Measurements from ENCODE around the gene NAT16. TPM values are rescaled to one million over a fixed set of nuclear protein-coding genes. Genes with fewer than 3 reads are reported as not detected.

NAT16 gene
- total RNA-seq, 4 donors from 2014 or later: not detected

DNA sequence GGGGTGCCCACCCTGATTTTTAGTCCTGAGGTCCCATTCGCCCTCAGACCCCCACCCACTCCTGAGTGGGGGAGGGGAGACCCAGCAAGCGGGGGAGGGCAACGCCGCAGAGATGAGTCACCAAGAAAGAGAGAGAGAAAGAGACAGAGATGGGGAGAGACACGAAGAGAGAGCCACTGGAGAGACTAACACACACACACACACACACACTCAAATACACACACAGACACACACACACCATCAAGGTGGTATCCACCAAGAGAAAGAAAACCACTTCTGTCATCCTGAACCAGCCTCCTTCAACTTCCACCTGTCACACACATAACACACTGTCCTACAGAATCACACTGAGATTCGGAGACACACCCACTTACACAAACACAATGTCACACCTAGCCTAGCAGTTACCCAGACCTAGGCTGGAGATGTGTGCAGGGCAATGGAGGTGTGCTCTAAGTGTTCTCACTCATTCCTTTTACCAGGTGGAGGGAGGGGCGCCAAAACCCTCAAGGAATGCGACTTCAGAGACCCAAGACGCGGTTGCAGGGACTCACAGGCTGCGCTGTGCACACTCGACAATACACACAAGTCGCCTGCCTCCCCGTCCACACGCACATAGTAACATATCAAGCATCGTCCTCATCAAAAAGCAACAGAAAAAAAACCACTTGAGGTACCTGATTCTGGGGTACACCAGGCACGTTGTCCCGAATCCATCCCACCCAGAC, 10.8 kb downstream of the NAT16 start:
- H3K4me3 ChIP-seq: no peak overlapping the region
- H3K27ac ChIP-seq (replicated peaks in 1 of 4): no peak overlapping the region
- TF ChIP-seq POLR2AphosphoS5 (IDR thresholded peaks at IDR 0.05) (no peak), POLR2A (IDR thresholded peaks at IDR 0.05; ENCODE audit: low read depth) (no peak), EP300 (IDR thresholded peaks at IDR 0.05) (no peak)
- TF ChIP-seq, protein P1, sequence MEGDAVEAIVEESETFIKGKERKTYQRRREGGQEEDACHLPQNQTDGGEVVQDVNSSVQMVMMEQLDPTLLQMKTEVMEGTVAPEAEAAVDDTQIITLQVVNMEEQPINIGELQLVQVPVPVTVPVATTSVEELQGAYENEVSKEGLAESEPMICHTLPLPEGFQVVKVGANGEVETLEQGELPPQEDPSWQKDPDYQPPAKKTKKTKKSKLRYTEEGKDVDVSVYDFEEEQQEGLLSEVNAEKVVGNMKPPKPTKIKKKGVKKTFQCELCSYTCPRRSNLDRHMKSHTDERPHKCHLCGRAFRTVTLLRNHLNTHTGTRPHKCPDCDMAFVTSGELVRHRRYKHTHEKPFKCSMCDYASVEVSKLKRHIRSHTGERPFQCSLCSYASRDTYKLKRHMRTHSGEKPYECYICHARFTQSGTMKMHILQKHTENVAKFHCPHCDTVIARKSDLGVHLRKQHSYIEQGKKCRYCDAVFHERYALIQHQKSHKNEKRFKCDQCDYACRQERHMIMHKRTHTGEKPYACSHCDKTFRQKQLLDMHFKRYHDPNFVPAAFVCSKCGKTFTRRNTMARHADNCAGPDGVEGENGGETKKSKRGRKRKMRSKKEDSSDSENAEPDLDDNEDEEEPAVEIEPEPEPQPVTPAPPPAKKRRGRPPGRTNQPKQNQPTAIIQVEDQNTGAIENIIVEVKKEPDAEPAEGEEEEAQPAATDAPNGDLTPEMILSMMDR (IDR thresholded peaks at IDR 0.05): no peak
- peaks cover 53 to 69% (median 57%) of the 10 kb centered on the region in 4 donors for H3K4me1 ChIP-seq
- peaks cover 27 to 100% (median 99%) of the 10 kb centered on the region in 4 donors for H3K27me3 ChIP-seq
- H3K9me3 ChIP-seq: no peaks in the 10 kb centered on the region
- no peak for DNase-seq (ENCODE audit: extremely low spot score)
- WGBS: 2% methylated on average over 9 of the region's 18 CpGs
- intact Hi-C loops (cut with DNase I): loop anchor here (1.0 kb wide), 1 partner anchor 25 kb away; no protein-coding TSS in a partner anchor
- no peaks in the 10 kb centered on the region for H3K36me3 ChIP-seq

DNA sequence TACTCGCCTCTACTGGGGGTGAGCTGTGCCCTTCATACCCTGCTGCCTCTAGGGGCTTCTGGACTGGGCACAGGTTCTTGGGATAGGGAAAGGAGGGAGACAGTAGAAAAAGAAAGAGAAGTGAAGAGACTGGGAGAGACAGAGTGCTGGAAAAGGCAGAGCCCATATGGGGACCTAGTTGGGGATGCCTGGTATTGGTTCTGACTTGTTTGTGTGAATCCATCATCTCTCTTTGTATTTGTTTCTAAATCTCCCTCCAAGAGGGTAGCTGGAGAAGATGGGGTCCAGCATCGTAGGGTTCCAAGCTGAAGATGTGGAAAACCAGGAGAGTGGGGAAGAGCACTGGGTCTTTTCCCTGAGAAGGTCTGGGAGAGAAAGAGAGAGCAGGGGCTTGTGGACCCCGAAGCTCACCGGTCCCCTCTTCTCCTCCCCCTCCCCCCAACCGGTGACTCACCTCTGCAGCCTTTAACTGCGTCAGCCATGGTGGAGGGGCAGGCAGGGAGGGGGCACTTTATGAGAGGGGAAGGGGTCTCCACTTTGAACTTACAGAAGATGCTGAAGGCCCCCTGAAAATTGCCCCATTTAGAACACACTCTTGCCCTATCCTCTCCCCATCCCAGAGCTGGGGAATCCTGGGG, 11.6 kb downstream of the NAT16 start:
- peaks cover 34 to 100% (median 99%) of the 10 kb centered on the region in 4 donors for H3K27me3 ChIP-seq
- H3K36me3 ChIP-seq: no peaks in the 10 kb centered on the region
- no peak overlapping the region for H3K4me3 ChIP-seq
- peaks cover 53 to 69% (median 58%) of the 10 kb centered on the region in 4 donors for H3K4me1 ChIP-seq
- H3K9me3 ChIP-seq: no peaks in the 10 kb centered on the region
- H3K27ac ChIP-seq (replicated peaks in 1 of 4): no peak overlapping the region
- intact Hi-C loops (cut with DNase I): loop anchor here (1.0 kb wide), 1 partner anchor 24 kb away; no protein-coding TSS in a partner anchor
- TF ChIP-seq POLR2AphosphoS5 (IDR thresholded peaks at IDR 0.05) (no peak), EP300 (IDR thresholded peaks at IDR 0.05) (no peak), POLR2A (IDR thresholded peaks at IDR 0.05; ENCODE audit: low read depth) (no peak)
- TF ChIP-seq, protein P1 (IDR thresholded peaks at IDR 0.05): no peak
- DNase-seq (ENCODE audit: extremely low spot score): no peak
- 7% methylated on average over 6 of the region's 6 CpGs for WGBS

DNA sequence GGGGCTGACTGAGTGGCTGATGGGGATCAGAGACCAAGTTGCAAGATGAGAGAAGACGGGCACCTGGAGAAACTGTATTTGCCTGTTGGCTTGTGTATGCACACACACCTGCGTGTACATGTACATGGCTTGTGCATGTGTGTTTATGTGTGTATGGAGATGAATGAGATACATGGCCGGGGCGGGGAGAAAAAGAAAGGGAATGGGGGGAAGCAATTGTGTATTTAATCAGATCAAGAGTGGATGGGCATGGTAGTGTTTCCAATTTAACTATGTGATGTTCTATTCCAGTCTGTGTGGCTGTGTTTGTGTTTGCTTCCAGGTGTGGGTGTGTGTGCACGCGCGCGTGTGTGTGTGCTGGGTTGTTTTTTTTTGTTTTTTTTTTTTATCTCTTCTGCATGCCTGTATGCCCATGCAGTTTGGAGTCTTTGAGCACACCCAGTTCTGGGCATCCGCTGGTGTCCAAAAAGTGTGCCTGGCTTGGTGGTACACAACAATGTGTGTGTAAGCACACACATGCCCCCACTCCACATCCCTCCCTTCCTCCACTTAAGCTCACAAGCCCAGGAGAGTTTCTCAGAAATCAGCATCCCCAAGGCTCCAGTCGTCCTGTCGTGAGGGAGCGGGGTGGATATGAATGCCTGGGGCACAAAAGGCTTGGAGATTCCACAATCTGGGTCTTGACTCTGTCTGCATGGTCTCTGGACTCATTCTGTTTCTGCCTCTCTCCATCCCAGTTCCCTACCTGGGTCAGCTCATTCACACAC, 12.3 kb downstream of the NAT16 start:
- TF ChIP-seq POLR2A (IDR thresholded peaks at IDR 0.05; ENCODE audit: low read depth): no peak
- no peak for TF ChIP-seq EP300 (IDR thresholded peaks at IDR 0.05)
- TF ChIP-seq POLR2AphosphoS5 (IDR thresholded peaks at IDR 0.05): no peak
- TF ChIP-seq, protein P1 (IDR thresholded peaks at IDR 0.05): no peak
- Histone ChIP-seq H3K4me1 (peaks cover 53 to 69% (median 58%) of the 10 kb centered on the region in 4 donors), H3K36me3 (no peaks in the 10 kb centered on the region), H3K9me3 (no peaks in the 10 kb centered on the region), H3K27me3 (peaks cover 29 to 100% (median 98%) of the 10 kb centered on the region in 4 donors), H3K4me3 (no peak overlapping the region), H3K27ac (replicated peaks in 1 of 4) (no peak overlapping the region)
- intact Hi-C loops (cut with DNase I): no loop called here
- WGBS: 3% methylated on average over 12 of the region's 12 CpGs
- no peak for DNase-seq (ENCODE audit: extremely low spot score)

DNA sequence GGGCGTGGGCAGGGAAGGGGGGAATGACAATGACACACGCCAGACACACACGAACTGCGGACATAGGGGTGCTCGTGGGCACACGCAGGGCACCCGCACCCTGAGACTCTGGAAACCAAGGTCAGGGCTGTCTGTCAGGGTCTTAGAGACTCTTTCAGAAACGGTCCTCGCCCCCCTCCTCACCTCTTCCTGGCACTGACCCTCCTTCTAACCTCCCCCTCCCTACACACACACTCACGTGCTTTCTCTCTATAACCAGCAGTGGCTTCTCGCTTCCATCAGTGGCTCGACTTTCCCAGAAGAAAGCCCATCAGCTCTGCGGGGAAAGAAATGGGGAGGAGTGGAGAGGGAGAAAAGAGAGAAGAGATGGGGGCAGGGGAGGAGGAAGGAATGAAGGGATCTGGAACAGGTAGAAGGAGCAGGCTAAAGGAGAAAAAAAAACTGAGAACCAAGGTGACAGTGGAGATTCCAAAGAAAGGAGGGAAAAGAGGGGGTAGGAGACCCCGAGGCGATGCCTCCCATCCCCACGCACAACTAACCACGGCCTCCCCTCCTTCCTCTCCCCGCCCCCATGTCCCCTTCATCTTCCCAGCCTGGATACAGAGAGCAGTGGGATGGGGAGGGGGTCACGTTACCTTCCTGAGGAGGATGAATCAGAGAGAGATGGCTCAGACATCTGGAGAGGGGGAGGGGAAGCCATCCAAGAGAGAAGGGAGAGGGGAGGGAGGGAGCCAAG, 13.0 kb downstream of the NAT16 start:
- under 1% methylated on average over 19 of the region's 19 CpGs for WGBS
- H3K36me3 ChIP-seq: no peaks in the 10 kb centered on the region
- no peak for TF ChIP-seq POLR2A (IDR thresholded peaks at IDR 0.05; ENCODE audit: low read depth)
- no peak for TF ChIP-seq EP300 (IDR thresholded peaks at IDR 0.05)
- TF ChIP-seq POLR2AphosphoS5 (IDR thresholded peaks at IDR 0.05): no peak
- TF ChIP-seq, protein P1 (IDR thresholded peaks at IDR 0.05): no peak
- no peaks in the 10 kb centered on the region for H3K9me3 ChIP-seq
- H3K4me1 ChIP-seq: peaks cover 52 to 69% (median 57%) of the 10 kb centered on the region in 4 donors
- no peak overlapping the region for H3K4me3 ChIP-seq
- intact Hi-C loops (cut with DNase I): no loop called here
- H3K27ac ChIP-seq (replicated peaks in 1 of 4): no peak overlapping the region
- no peak for DNase-seq (ENCODE audit: extremely low spot score)
- H3K27me3 ChIP-seq: peaks cover 21 to 100% (median 98%) of the 10 kb centered on the region in 4 donors

Measured in esophagus muscularis mucosa (tissue), 4 donors.